Measurements from ENCODE around the gene CLSTN2.

CLSTN2 gene

GRCh38 chr3:140438736-140439470 is 503.9 kb downstream of the CLSTN2 start:
- Histone ChIP-seq H3K4me1 (ENCODE audit: control insufficient read depth, insufficient read depth, low read length) (no peaks in the 10 kb centered on the region), H3K27ac (ENCODE audit: extremely low read depth, low read depth, low read length) (no peak overlapping the region), H3K36me3 (ENCODE audit: control insufficient read depth in 2 of 2, insufficient read depth in 1 of 2, low read length in 2 of 2) (no peaks in the 10 kb centered on the region), H3K4me3 (ENCODE audit: low read depth, low read length) (no peak overlapping the region), H3K9me3 (ENCODE audit: control insufficient read depth, insufficient read depth, low read depth, low read length) (no peaks in the 10 kb centered on the region)
- POLR2A ChIA-PET: no interaction called here
- CTCF ChIA-PET: no interaction called here
- TF ChIP-seq ZNF791 (tag by site-specific recombination; IDR thresholded peaks at IDR 0.05) (no peak), ZNF558 (tag by site-specific recombination; IDR thresholded peaks at IDR 0.05) (no peak), TRIM28 (IDR thresholded peaks at IDR 0.05; ENCODE audit: borderline replicate concordance, low read length) (no peak), HOXC10 (CRISPR knock-in tag; IDR thresholded peaks at IDR 0.05) (no peak), PATZ1 (tag by site-specific recombination; IDR thresholded peaks at IDR 0.05) (no peak), SCRT2 (tag by site-specific recombination; IDR thresholded peaks at IDR 0.05) (no peak), ZNF530 (tag by site-specific recombination; IDR thresholded peaks at IDR 0.05; ENCODE audit: low read depth) (no peak), KLF16 (tag by site-specific recombination; IDR thresholded peaks at IDR 0.05) (no peak), ZNF707 (tag by site-specific recombination; IDR thresholded peaks at IDR 0.05) (no peak), ZNF366 (tag by site-specific recombination; conservative IDR thresholded peaks at IDR 0.05) (no peak), ZNF610 (tag by site-specific recombination; IDR thresholded peaks at IDR 0.05; ENCODE audit: borderline replicate concordance) (no peak), ZNF777 (tag by site-specific recombination; IDR thresholded peaks at IDR 0.05; ENCODE audit: borderline replicate concordance) (no peak)
- TF ChIP-seq, protein P1, sequence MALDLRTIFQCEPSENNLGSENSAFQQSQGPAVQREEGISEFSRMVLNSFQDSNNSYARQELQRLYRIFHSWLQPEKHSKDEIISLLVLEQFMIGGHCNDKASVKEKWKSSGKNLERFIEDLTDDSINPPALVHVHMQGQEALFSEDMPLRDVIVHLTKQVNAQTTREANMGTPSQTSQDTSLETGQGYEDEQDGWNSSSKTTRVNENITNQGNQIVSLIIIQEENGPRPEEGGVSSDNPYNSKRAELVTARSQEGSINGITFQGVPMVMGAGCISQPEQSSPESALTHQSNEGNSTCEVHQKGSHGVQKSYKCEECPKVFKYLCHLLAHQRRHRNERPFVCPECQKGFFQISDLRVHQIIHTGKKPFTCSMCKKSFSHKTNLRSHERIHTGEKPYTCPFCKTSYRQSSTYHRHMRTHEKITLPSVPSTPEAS (tag by site-specific recombination; IDR thresholded peaks at IDR 0.05): no peak
- TF ChIP-seq, protein P2, sequence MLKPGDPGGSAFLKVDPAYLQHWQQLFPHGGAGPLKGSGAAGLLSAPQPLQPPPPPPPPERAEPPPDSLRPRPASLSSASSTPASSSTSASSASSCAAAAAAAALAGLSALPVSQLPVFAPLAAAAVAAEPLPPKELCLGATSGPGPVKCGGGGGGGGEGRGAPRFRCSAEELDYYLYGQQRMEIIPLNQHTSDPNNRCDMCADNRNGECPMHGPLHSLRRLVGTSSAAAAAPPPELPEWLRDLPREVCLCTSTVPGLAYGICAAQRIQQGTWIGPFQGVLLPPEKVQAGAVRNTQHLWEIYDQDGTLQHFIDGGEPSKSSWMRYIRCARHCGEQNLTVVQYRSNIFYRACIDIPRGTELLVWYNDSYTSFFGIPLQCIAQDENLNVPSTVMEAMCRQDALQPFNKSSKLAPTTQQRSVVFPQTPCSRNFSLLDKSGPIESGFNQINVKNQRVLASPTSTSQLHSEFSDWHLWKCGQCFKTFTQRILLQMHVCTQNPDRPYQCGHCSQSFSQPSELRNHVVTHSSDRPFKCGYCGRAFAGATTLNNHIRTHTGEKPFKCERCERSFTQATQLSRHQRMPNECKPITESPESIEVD (tag by site-specific recombination; IDR thresholded peaks at IDR 0.05): no peak

- Histone ChIP-seq H3K36me3 (ENCODE audit: control insufficient read depth in 2 of 2, insufficient read depth in 1 of 2, low read length in 2 of 2) (no peaks in the 10 kb centered on the region), H3K4me3 (ENCODE audit: low read depth, low read length) (no peak overlapping the region), H3K4me1 (ENCODE audit: control insufficient read depth, insufficient read depth, low read length) (no peaks in the 10 kb centered on the region), H3K9me3 (ENCODE audit: control insufficient read depth, insufficient read depth, low read depth, low read length) (no peaks in the 10 kb centered on the region), H3K27ac (ENCODE audit: extremely low read depth, low read depth, low read length) (no peak overlapping the region)
- ChIA-PET POLR2A (no interaction called here), CTCF (no interaction called here)
- TF ChIP-seq, protein P1 (tag by site-specific recombination; IDR thresholded peaks at IDR 0.05): peak; percentile 57
- no peak for TF ChIP-seq MEIS1 (CRISPR knock-in tag; IDR thresholded peaks at IDR 0.05; ENCODE audit: borderline replicate concordance)
- no peak for TF ChIP-seq ZNF266 (tag by site-specific recombination; IDR thresholded peaks at IDR 0.05; ENCODE audit: low read depth)
- no peak for TF ChIP-seq ZNF26 (tag by site-specific recombination; IDR thresholded peaks at IDR 0.05)
- no peak for TF ChIP-seq ZFP69B (tag by site-specific recombination; IDR thresholded peaks at IDR 0.05)
- TF ChIP-seq, protein P3, sequence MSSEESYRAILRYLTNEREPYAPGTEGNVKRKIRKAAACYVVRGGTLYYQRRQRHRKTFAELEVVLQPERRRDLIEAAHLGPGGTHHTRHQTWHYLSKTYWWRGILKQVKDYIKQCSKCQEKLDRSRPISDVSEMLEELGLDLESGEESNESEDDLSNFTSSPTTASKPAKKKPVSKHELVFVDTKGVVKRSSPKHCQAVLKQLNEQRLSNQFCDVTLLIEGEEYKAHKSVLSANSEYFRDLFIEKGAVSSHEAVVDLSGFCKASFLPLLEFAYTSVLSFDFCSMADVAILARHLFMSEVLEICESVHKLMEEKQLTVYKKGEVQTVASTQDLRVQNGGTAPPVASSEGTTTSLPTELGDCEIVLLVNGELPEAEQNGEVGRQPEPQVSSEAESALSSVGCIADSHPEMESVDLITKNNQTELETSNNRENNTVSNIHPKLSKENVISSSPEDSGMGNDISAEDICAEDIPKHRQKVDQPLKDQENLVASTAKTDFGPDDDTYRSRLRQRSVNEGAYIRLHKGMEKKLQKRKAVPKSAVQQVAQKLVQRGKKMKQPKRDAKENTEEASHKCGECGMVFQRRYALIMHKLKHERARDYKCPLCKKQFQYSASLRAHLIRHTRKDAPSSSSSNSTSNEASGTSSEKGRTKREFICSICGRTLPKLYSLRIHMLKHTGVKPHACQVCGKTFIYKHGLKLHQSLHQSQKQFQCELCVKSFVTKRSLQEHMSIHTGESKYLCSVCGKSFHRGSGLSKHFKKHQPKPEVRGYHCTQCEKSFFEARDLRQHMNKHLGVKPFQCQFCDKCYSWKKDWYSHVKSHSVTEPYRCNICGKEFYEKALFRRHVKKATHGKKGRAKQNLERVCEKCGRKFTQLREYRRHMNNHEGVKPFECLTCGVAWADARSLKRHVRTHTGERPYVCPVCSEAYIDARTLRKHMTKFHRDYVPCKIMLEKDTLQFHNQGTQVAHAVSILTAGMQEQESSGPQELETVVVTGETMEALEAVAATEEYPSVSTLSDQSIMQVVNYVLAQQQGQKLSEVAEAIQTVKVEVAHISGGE (tag by site-specific recombination; conservative IDR thresholded peaks at IDR 0.05; ENCODE audit: low read depth): no peak
These were observed 504.5 kb downstream of the CLSTN2 start for GRCh38 chr3:140439527-140439926.

All from HEK293 (cell line).